SU-DHL-6 (cell line): ENCODE data around the gene ANKRD39.

Source experiments
- EZH2phosphoT487 ChIP-seq: fragments of 200-600 bp; sonication (generic), shearing (Covaris generic); conservative IDR thresholded peaks from 2 replicates; pipeline ENCODE4 v1.6.1; 2018; ENCODE audit warnings: mild to moderate bottlenecking, antibody characterized with exemption, low read length, moderate library complexity, mixed read lengths
- TF ChIP-seq, protein P1 (sequence below): fragments of 200-600 bp; sonication (generic); IDR thresholded peaks from one replicate; pipeline ENCODE4 v1.5.1; 2017; ENCODE audit warnings: antibody characterized with exemption, mild to moderate bottlenecking, low read length, moderate library complexity; ENCODE audit not compliant: insufficient read depth, poor library complexity, severe bottlenecking

DNA sequence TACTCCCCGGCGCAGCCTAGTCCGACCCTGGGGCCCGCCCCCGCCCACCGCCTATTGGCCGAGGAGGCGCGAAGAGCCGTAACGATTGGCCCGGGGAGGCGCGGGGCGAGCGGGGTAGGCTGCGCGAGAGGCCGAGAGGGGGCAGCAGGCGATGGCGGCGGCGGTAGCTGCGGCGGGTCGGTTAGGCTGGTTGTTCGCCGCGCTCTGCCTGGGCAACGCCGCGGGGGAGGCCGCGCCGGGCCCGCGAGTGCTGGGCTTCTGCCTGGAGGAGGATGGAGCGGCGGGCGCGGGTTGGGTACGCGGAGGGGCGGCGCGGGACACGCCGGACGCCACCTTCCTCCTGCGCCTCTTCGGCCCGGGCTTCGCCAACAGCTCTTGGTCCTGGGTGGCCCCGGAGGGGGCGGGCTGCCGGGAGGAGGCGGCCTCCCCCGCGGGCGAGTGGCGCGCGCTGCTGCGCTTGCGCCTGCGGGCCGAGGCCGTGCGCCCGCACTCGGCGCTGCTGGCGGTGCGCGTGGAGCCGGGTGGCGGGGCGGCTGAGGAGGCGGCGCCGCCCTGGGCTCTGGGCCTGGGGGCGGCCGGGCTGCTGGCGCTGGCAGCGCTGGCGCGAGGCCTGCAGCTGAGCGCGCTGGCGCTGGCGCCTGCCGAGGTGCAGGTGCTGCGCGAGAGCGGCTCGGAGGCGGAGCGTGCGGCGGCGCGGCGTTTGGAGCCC, 41.5 kb downstream of the ANKRD39 start, which contains the start of gene CNNM3:
- TF ChIP-seq, protein P1, sequence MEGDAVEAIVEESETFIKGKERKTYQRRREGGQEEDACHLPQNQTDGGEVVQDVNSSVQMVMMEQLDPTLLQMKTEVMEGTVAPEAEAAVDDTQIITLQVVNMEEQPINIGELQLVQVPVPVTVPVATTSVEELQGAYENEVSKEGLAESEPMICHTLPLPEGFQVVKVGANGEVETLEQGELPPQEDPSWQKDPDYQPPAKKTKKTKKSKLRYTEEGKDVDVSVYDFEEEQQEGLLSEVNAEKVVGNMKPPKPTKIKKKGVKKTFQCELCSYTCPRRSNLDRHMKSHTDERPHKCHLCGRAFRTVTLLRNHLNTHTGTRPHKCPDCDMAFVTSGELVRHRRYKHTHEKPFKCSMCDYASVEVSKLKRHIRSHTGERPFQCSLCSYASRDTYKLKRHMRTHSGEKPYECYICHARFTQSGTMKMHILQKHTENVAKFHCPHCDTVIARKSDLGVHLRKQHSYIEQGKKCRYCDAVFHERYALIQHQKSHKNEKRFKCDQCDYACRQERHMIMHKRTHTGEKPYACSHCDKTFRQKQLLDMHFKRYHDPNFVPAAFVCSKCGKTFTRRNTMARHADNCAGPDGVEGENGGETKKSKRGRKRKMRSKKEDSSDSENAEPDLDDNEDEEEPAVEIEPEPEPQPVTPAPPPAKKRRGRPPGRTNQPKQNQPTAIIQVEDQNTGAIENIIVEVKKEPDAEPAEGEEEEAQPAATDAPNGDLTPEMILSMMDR: no peak
- TF ChIP-seq EZH2phosphoT487: no peak
